Hematopoietic multipotent progenitor cell (in vitro differentiated cells): ENCODE data around the gene PITPNM1. TPM values are rescaled to one million over a fixed set of nuclear protein-coding genes. Genes with fewer than 3 reads are reported as not detected.
"Not testable (repeated sequence)": the region's sequence is repeated elsewhere in the genome, so short reads cannot be mapped to it uniquely, and the experiment has no call there.

Experiments
- DNase-seq, 3 donors: peaks; one replicate each; pipeline ENCODE4 v3.0.0-alpha.2; 2011 to 2015; ENCODE audit warnings: low read depth in 2 of 3, low spot score in 2 of 3
- total RNA-seq: library from RNA; depleted of rRNA; stranded (reverse); fragments of >200 nt; gene quantifications from one replicate; pipeline ENCODE4 v1.2.3, GENCODE V29; 2012

The PITPNM1 gene
- total RNA-seq, 1 donor = 21.0 TPM

DNA sequence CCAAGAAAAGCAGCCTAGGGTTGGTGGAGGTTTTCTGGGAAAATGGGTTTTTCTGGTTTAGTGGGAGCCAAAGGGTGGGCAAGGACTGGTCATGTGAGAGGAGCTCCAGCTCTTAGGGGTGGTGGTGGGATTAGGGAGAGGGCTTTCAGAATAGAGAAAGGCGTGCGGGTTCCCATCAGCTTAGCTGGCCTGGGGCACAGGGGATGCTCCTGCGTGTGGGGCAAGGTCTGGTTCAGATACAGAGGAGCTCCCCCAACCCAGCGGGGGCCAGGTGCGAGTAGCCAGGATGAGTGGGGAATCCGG lies 36.8 kb downstream of the PITPNM1 start:
- DNase-seq = no peak

DNA sequence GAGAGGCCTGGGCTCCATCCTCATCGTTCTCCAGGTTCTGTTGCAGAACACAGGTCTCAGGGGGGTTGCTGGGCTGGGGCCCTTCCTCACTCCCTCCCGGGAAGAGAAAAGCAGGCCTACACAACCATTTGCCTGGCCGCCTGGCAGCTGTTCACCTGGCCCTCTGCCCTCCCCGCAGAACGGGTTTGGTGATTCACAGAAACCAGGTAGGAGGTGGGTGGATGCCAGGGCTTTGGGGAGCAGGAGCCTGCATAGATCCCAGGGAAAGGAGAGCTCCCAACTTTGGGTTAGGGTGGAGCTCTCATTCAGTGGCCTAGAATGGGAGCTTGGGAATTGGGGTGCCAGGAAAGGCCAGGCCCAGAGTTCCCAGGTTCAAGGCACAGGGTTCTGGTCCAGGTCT lies 37.1 kb downstream of the PITPNM1 start:
- no peak for DNase-seq

DNA sequence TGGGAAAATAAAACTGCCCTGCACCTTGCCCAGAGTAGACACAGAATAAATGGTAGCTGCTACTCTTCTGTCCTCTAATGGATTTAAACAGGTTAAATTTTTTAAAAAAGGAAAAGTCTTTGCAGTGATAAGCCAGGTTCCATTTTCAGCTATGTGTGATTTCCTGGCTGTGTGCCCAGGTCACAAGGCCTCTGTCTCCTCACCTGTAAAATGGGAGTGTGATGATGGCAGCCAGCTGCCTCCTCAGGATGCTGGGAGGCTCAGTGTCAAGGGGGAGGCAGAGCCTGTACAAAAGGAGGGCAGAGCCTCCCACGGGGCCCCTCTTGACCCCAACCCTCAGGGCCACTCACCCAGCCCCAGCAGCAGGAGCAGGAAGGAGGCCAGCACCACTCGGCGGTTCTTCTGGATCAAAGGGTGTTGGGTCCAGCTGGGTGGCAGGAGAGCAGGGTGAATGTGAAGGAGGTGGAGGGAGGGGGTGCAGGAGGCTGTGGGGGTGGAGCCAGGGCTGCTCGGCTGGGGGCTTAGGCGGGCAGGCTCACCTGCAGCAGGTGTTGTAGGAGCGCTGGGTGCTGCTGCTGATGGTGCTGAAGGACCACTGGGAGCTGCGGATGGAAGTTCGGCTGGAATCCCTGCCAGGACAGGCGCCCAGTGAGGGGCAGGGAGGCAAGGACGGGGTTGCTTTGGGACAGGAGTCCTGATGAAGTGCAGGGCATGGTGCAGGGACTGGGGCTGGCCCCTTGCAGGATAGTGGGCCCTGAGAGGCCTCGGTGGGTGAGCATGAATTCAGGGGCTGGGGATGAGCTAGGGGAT lies 38.0 kb downstream of the PITPNM1 start:
- DNase-seq = no peak

DNA sequence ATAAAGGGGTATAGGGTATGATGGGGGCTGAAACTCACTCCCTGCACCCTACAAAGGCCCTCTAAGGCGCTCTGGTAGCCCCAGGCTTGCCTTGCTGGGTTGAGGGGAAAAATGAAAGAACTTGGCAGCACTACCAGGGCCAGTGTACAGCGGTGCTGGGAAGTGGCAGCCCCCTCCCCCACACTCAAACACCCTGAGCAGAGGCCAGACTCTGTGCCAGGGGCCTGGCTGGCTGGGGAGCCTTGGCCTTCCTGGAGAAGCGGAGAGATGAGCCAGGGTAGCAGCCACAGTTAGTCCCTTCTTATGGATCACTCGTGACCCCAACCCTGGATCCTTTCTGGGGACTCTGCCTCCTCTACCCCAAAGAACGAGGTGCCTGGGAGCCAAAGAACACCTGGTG lies 38.8 kb downstream of the PITPNM1 start:
- no peak for DNase-seq

GRCh38 chr11:67465530-67465929 lies 39.6 kb downstream of the PITPNM1 start:
- not testable (repeated sequence) for DNase-seq

- DNase-seq = no peak
These were observed 40.0 kb downstream of the PITPNM1 start for GRCh38 chr11:67465189-67465510.

GRCh38 chr11:67464411-67465188 lies 40.6 kb downstream of the PITPNM1 start:
- peak; percentile 75 to 92 (median 89) for DNase-seq

DNA sequence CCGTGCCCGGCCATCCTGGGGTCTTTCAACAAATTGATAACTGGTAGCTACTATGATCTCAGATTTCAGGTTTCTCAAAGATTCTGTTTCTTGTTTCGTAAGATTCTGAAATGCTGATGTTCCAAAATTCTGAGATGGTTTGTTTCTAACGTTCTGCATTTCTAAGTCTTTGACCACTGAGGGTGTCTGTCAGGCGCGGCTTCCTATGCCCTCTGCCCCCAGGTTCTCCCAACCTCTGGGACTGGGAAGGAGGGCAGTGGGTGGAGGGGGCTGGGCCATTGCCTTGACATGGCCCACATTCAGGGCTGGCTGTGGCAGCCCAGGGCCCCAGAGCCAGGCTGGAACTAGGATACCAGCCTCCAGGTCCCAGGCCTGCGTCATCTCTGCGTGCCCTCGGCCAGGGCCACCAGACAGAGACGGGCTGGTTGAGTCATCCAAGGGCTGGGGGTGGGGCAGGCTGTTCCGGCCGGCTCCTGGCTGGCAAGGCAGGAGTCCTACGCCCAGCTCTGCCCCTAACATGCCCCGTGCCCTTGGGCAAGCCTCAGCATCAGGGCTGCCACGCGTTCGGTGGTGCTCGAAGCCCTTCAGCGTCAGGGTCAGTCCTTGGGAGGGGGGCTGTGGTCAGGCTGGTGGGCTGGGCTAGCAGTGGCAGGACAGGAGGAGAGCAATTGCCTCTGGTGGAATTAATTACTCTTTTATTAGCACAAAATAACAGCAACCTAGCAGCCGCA lies 41.3 kb downstream of the PITPNM1 start:
- DNase-seq = no peak

DNA sequence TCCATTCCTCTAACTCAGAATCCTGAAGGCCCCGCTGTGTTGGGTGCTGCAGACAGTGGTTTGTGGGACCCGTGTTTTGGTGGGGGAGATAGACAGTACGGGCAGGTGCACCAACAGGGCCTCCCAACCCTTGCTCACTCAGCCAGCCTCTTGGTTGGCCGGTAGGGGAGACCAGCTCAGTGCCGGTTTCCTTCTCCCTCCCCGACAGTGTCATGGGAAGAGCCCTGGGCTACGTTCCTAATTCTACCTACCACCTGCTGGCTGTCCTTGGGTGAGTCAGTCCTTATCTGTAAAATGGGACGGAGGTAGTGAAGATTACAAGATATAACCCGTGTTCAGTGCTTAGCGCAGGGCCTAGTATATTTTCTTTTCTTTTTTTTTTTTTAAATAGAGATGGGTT lies 42.0 kb downstream of the PITPNM1 start:
- DNase-seq = no peak

- DNase-seq = no peak
These were observed 46.9 kb downstream of the PITPNM1 start for GRCh38 chr11:67458266-67458665.

DNA sequence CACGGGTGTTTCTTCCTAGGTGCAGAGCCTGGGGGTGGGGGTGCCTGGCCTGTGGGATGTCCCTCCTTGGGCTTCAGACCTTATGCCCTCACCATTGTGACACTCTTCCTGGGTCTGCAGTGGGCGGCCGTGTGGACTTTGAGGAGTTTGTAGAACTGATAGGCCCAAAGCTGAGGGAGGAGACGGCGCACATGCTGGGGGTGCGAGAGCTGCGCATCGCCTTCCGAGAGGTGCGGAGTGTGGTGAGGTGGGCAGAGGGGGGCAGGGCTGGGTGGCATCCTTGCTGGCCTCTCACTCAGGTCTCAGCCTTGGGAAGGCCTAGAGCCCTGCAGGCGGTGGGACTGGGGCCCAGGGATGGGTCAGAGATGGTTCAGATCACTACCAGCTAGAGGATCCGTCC lies 47.7 kb downstream of the PITPNM1 start:
- no peak for DNase-seq

DNA sequence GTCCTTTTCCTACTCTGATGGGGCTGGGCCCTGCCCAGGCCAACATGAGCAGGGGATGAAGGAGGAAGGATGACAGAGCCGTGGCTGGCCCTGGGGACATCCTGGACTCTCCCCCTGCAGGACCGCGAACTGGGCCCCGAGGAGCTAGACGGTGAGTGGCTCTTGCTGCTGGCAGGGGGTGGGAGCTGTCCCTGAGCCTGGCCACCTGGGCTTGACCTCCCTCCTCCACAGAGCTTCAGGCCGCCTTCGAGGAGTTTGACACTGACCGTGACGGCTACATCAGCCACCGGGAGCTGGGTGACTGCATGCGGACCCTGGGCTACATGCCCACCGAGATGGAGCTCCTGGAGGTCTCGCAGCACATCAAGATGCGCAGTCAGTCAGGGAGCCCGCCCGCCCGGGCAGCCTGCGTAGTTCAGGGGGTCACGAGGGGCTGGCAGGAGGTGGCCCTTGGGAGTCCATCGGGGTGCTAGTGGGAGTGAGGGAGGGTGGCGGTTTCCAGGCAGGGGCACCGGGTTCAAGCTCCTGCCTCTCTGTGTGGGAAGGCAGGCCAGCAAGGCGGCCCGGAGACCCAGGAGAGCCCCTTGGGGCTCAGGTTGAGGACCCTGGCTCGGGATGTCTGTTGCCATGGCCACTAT lies 49.0 kb downstream of the PITPNM1 start:
- no peak for DNase-seq

DNA sequence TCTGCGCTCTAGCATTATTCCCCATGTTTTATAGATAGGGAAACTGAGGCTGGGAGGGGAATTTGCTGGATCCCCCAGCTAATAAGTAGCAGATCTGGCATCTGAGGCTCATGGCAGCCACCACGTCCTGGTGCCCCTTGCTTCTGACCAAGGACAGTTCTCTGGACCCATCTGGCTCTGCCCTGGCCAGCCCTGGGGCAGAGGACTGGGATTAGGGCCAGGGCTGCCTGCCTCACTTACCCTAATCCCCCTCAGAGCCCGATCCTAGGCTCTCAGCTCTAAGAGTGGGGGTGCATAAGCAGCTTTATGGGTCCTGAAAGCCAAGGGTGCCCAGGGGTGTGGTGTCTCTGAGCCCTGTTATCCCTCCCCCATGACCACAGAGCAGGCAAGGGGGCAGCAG lies 50.1 kb downstream of the PITPNM1 start, which contains the start of gene CABP4:
Gene CABP4 (plus strand): TSS at position 301 of the 400 bp plus-strand sequence. CDS start 70 bp downstream, at position 371.
- DNase-seq = no peak

DNA sequence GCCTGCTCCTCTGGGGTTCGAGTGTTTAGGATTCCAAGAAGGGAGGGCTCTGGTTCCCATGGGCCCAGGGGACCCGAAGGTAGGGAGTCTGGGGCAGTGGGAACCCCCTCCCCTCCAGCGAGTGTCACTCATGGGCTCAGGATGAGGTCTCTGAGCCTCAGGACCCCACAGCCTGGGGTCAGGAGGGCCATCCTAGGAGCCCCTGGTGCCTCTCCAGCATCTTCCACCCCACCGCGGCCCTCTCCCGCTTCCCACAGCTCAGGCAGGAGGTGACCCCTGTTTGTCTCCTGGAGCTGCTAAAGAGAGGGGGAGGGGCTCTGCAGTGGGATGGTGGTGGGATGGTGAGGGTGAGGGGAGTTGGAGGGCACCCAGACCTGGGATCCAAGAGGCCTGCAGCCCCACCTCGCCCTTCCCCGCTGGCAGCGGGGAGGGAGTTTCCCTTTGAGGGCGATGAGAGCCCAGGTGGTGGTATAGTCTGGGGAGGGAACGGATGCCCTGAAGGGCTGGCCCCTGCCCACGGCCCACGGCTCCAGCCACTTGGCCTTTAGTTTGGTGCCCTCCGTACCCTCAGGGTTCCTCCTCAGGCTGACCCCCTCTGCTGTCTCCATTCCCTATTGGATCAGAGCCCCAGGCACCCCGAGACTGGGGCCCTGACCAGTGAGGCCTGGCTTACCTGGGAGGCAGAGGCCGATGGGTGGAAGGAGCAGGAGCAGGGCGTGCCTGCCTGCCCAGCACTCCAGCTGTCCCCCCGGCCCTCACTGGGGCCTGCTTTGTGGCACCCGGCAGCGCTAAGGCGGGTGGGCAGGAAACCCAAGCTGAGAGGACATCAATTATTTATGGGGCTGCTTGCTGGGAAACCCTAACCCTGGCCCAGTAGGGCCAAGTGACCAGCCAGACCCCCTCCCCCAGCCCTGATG lies 51.1 kb downstream of the PITPNM1 start:
- no peak for DNase-seq

GRCh38 chr11:67452141-67452952 lies 52.8 kb downstream of the PITPNM1 start, which contains the start of gene GPR152:
Gene GPR152, minus strand, starts transcription at chr11:67452729. Its CDS starts 5 bp downstream, at chr11:67452724.
- no peak for DNase-seq

- DNase-seq = no peak
These were observed 53.5 kb downstream of the PITPNM1 start for GRCh38 chr11:67451658-67451976.

- no peak for DNase-seq
These were observed 54.1 kb downstream of the PITPNM1 start for GRCh38 chr11:67450796-67451657.

- no peak for DNase-seq
These were observed 55.9 kb downstream of the PITPNM1 start for GRCh38 chr11:67449116-67449844.
